Activated CD8-positive, alpha-beta memory T cell treated with anti-CD3 and anti-CD28 coated beads for 48 hours (primary cell): ENCODE measurements around the gene ARPC4.
"Not testable (repeated sequence)": the region's sequence is repeated elsewhere in the genome, so short reads cannot be mapped to it uniquely, and the experiment has no call there.

Experiments used
- DNase-seq, 3 experiments: peaks; one replicate each; pipeline ENCODE4 v3.0.0-alpha.2; 2020; ENCODE audit warnings: low read depth in 2 of 3, low spot score in 2 of 3

ARPC4 gene

GRCh38 chr3:9769426-9770275, 23.2 kb upstream of the ARPC4 start, which contains the start of gene CAMK1:
CAMK1 (minus strand) TSS chr3:9769947; CDS start chr3:9767749, 2,198 bp downstream.
- no peak for DNase-seq

- no peak for DNase-seq
Observed at GRCh38 chr3:9770276-9770812, 22.5 kb upstream of the ARPC4 start.

- DNase-seq, result not testable (repeated sequence)
Observed at GRCh38 chr3:9771007-9771406, 21.9 kb upstream of the ARPC4 start.

GRCh38 chr3:9776896-9777693, 15.8 kb upstream of the ARPC4 start:
- DNase-seq, result no peak

GRCh38 chr3:9777694-9778021, 15.2 kb upstream of the ARPC4 start:
- peak in 1 of 3 experiments; percentile 16 for DNase-seq

- no peak for DNase-seq
Observed at GRCh38 chr3:9778143-9779074, 14.5 kb upstream of the ARPC4 start.

DNA sequence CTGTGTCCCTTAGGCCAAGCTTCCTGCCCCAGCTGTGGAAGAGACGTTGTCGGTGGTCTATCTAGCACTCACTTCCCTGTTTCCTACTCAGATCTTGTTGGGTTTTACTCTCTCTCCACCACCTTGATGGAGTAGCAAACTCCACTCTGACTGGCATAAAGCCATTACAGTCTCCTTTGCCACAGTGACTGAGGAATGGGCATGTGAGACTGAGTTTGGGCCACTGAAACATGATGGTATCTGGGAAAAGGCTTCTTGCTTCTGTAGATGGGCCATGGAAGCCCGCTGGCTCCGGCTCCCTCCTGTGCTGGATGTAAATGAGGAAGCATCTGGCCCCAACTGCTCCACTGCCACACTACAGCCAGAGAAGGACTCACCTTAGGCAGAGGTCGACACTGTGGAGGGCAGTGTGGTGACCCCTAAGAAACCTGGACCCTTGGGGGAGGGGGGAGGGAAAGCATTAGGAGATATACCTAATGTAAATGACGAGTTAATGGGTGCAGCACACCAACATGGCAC, 13.7 kb upstream of the ARPC4 start:
- DNase-seq, result no peak

- DNase-seq, result peak in 1 of 3 experiments; percentile 51
Observed at GRCh38 chr3:9779721-9780457, 13.0 kb upstream of the ARPC4 start.

DNA sequence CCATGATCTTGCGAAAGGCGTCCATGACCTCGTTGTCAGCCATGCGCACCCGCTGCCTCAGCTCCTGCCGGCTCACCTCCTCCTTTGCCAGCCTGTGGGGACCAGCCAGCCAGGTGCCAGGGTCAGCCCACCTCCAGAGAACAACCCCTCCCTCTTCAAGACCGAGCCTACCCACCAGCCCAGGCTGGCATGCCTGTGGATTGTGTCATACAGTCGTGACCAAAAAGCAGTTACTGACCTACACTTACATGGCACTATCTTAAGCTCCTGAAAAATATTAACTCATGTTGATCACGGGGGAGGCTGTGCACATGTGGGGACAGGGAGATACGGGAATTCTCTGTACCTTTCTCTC, 12.4 kb upstream of the ARPC4 start:
- no peak for DNase-seq

- DNase-seq, result no peak
Observed at GRCh38 chr3:9780910-9781309, 12.0 kb upstream of the ARPC4 start.

- DNase-seq, result no peak
Observed at GRCh38 chr3:9781551-9781950, 11.3 kb upstream of the ARPC4 start.

DNA sequence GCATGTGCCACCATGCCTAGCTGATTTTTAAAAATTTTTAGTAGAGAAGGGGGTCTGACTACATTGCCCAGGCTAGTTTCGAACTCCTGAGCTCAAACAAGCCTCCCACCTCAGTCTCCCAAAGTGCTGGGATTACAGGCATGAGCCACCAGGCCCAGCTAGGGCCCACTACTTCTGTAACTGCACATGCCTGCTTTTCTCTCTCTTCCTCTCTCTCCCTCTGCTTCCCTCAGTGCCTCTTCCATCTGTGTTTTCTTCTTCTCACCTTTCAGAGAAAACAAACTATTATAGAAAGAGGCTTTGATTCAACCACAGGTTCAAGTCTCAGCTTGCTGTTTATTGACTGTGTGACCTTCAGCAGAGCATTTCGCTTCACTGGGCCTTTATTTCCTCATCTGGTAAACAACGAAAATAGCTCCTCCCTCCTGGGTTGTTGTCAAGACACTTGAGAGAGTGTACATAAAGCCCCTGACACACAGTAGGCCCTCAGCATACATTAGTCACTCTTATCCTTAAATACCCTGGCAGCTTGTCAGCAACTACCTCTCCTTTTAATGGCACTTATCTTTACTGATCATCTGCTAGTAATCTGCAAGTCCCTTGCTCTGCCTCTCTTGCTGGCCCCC, 10.8 kb upstream of the ARPC4 start:
- no peak for DNase-seq

DNA sequence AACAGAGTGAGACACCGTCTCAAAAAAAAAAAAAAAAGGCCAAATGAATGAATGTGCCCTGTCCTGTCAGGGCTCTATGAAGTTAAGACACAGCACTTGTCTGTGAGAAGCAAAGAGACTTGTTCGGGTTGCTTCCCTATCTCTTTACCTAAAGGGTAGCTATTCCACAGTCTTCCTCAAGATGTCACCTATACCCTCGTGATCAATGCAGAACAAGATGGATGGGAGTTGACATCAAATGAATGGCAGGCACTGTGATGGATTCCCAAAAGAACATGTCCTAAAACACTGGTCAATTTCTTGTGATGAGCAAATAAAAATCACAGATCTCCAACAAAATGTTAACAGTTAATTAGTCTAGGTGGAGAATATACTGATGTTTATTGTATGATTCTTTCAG, 10.1 kb upstream of the ARPC4 start:
- no peak for DNase-seq

DNA sequence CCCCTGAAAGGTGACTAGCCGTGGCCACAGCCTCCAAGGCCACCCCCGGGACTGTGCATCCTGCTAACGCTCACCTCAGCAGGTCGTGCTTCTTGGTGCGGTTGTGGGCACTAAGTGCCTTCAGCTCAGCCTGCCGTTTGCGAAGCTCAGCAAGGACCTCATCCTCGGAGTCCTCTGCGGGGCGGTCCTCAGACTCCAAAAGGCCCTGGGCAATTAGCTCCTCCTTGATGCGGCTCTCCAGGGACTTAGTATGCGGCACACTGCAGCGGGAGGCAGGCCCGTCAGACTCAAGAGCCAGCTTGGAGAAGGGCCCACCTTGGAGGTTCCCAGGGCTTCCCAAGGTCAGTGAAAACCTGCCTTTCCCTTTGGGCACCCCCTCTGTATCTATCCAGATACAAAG, 8.9 kb upstream of the ARPC4 start:
- no peak for DNase-seq

- DNase-seq, result no peak
Observed at GRCh38 chr3:9784965-9785364, 7.9 kb upstream of the ARPC4 start.

DNA sequence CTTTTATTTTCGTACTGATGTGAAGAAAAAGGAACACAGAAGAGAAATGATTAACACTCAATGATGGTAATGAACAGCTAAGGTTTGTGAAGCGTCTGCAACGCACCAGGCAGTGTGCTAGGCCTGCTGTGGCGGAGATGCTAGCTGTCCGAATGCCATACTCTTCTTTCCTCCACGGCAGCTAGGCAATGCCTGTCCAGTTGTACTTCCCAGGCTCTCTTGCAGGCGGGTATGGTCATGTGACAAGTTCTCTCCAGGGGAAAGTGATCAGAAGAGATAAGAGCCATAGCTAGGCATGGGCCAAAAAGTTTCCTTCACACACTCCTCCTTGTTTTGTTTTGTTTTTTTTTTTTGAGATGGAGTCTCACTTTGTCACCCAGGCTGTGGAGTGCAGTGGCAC, 7.3 kb upstream of the ARPC4 start:
- DNase-seq, result no peak

DNA sequence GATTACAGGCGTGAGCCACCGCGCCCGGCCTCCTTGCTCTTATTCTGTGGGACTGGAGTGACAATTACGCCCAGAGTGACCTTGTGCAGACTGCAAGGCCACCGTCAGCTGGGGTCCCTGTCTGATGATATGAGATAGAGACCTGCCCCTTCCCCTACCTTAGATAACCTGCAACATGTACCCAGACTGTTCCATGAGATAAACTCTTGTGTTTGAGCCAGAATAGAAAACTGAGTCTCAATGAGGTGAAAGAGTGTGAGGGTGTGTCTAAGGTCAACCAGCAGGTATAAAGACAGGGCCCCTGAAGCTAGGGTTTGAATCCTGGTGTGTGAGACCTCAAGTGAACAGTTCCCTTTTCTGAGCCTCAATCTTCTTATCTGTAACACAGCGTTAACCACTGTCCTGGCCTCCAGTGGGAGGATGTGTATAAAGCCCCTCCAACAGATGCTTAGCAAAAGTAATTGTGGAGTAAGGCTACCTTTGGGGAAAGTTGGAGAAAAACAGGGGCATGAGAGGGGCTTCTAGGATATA, 6.6 kb upstream of the ARPC4 start:
- DNase-seq, result no peak

DNA sequence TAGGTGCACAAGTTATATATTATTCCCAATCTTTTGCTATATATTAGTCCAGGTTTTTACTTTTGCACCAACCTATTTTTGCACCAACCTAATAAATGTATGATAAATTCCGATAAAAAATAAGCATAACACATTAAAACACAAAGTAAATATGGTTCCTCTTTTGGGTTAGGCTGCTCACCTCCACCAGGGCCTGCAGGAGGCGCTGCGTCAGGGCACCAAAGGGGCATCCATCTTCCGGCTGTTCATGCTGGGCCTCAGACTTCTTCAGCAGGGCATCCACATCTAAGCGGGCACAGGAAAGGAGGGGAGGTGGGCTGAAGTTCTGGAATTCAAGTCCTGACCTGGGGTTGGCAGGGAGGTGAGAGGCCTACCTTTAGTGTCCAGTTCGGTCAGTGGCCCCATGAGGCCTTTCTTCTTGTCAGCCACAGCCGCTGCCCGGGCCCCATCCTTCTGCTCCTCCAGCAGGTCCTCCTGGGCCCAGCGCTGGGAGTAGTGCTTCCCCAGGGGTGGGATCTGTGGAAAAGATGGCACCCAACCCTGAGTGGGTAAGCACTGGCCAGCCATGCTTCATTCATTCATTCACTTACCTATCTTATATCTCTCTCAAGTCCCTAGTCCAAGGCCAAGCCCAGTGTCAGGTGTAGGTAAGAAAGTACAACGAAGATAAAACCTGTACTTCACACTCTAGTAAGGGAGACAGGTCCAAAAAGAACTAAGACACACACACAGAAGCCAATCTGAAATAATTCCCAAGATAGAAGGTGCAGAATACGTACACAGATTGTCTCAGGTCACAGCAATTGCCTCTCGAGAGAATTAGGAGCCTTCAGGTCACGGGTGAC, 5.8 kb upstream of the ARPC4 start:
- DNase-seq, result no peak

- DNase-seq, result no peak
Observed at GRCh38 chr3:9787714-9788113, 5.2 kb upstream of the ARPC4 start.
